UCSD-AML1 (cell line): ENCODE results near the gene HDAC4.

Source experiments
- DNase-seq: peaks from one replicate; lab custom pipeline; 2025; ENCODE audit not compliant: unreplicated experiment; lab: John Stamatoyannopoulos, UW

Gene HDAC4

DNA sequence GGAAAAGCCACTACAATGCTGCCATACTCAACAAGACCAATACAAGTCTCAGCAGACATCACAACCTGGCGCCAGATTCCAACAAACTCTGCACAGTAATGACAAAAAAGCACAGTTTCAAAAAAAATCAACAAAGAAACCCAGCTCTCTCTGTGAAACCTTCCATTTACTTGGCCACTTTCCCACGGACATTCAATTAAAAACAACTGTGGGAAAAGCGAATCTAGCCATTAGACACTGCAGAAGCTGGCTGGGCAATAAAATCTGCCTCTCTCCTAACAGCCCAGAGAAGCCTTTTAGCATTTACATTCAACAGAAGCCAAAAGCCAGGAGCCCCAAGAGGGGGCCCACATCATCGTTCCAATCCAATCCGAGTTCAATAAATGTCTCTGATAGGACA, 128.9 kb downstream of the HDAC4 start:
- DNase-seq, result no peak

DNA sequence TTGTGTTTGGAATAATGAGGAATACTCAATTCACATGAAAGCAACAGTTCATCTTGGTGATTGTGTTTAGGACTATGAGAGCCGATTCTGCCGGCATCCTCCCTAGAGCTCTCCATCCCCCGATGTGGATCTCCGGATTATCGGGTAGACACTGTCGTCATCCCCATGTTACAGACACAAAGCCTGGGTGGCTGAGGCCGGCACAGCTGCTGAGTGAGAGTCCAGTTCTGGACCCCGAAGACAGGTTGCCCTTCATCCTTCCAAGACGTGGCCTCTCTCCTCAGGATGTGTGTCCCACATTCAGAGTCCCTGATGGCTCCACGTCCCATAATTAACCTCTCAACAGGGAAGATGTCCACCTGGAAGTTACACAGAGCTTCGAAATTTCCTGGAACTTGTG, 129.3 kb downstream of the HDAC4 start:
- no peak for DNase-seq

DNA sequence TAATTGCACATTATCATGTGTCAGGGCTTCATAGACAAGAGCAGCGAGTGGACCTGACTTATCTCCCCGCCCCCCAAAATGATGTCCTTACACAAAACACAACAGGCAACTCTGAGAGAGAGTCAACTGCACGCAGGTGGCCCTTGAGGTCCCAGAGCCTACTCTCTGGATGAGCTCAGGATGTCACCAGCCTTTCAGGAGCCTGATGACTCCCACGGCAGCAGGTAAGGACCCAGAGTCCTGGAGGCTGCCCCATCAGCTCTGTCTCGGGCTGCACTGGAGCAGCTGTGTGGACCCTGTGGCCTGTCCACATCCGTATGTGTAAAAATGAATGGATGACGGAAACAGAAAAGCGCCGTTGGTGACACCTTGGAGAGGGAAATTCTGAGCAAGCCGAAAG, 130.9 kb downstream of the HDAC4 start:
- DNase-seq, result no peak

DNA sequence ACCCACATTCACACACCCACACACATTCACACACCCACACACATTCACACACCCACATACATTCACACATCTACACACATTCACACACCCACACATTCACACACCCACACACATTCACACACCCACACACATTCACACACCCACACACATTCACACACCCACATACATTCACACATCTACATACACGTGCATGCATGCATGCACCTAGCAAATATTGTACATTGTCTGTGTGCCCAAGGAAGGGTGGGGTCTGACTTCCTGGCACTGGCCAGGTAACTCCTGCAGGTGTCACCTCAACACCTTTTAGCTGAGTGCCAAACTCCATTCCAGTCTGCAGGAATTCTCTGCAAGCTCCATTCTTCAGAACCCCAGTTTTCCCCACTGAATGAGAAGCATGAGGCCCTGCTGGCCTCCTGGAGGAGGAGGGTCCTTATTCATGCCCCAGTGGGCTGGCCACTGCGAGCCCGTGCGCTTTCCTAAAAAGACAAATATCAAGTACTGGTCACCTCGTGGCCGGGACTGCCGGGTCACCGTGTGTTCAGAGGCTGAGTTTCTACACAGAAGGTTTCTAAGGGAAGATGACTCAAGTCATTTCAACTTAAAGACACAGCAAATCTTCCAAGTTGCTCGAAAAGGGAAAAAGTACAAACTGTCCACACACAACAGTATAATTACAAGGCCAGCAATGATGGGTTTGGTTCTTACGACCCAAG, 131.5 kb downstream of the HDAC4 start:
- no peak for DNase-seq

DNA sequence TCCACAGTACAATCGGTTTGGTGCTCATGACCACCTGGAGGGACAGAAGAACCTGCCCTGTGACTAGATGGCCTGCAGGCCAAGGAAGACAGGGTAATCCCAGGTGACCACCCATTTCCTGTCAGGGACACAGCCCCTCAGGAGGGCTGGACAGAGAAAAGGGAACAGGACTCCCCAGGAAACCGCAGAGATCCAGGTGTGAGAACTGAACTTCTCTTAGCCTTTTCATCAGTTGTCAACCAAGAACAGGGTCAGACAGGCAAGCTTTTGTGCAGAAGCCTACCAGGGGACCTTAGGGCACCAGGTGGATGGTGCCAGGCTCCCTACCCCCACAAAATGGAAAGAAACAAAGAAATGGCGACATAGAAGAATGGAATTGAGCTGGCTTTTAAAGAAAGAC, 132.3 kb downstream of the HDAC4 start:
- DNase-seq, result no peak

DNA sequence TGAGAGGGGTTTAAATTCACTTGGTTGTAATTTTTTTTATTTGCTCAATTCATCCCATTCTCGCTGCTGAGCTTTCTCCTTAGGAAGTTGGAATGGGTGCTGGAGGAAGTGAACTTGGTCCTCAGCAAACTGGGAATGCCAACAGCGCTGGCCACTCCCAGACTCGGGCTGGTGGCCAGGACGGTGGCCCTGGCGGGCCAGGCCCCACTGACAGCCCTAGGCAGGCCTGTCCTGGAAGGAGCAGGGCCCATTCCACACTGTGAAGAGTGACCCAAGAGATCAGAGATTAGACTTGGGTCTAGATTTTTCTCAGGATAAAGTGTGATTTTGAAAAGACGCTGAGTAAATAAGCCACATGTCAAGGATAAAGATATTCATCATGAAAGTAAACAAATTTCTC, 132.7 kb downstream of the HDAC4 start:
- no peak for DNase-seq

DNA sequence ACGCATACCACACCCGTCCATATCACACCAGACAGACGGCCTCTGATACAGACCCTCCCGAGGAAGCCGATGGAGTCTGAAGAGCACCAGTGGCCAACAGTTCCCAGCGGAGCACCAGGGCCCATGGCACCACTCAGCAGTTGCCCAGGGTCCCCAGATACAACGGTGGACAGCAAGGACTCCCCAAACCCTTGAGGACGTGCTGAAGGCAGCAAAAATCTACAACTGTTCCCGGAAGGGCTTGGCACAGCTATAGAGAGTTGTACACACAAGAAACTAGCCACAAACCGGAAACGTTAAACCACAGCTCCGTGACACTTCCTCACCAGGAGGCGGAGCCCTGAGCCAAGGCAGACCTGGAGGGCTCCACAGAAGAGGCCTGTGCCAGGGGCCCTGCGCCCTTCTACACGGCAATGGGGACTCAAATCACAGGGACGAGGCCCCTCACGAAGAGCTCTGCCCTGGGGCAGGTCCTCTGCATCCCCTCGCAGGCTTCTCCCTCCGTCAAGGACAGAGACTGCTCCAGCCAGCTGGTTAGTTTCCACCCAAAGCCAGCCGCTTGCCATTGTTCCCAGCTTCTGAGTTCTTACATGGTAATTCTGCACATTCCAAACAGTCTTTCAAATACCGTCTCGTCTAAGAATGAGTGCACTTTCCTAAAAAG, 133.4 kb downstream of the HDAC4 start:
- peak; percentile 84 for DNase-seq

DNA sequence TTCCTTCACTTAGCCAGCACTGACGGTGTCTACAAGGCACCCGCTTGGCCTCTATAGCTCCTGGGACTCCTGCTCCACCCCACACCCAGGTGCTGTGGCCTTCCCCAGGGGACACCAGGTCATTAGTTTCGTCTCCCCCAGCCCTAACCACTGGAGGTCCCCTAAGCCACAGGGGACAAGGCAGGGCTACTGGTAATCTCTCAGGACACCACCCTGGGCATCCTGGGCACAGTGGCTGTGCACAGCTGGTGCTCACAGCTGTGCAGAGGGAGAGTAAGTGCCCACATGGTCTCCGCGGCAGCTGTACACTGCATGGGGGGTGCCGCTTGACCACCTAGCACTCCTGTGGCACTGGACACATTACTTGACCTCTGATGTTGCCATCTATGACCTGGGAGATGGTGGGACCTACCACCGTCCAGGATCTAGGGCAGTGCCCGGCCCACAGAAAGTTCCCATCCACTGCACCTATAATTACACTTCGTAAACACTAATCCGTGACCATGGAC, 134.0 kb downstream of the HDAC4 start:
- no peak for DNase-seq

DNA sequence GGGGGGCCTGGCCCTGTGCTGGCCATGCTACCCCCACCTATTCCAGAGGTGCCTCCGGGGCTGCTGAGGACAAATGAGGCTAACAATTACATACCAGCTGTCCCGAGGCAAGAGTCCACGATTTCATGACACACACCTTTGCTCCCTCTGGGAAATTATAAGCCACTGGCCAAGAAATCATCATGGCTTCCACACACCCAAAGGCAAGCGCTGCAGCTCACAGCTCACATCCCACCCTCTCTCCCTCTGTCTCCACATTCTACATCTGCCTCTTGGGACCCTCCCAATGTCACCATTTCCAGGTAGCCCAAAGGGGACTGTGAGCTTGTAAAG, 134.4 kb downstream of the HDAC4 start:
- no peak for DNase-seq

DNA sequence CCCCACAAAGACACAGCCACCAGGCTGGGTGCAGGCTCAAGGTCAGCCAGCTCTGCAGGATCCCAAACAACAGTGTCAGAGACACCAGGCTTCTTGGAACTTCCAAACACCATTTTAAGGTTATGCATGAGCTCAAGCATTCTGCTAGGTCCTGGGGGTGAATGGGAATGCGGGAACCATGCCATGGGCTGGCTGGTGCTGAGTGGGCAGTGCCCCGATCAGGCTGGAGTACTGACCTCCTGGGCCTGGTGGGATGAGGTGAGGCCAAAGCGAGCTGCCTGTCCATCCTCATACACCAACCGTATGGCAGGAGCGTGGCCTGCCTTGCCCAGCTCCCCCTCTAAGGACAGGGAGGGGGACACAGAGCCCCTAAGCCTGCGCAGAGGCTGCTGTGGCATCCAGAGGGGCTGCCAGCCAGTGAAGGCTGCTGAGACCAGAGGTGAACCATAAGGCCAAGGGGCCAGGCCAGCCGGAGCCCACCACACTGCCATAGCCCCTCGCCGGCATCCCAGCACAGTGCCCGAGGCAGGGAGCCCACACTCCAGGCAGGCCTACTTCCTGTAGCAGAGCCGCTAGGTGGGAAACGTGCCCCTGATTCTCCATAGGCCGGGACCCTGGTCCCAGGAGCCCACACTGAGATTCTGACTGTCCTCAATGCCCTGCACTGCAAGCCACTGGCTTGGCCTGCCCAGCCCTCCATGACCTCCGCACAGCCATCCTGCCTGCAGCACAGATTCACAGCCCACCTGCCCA, 135.0 kb downstream of the HDAC4 start:
- DNase-seq, result no peak

DNA sequence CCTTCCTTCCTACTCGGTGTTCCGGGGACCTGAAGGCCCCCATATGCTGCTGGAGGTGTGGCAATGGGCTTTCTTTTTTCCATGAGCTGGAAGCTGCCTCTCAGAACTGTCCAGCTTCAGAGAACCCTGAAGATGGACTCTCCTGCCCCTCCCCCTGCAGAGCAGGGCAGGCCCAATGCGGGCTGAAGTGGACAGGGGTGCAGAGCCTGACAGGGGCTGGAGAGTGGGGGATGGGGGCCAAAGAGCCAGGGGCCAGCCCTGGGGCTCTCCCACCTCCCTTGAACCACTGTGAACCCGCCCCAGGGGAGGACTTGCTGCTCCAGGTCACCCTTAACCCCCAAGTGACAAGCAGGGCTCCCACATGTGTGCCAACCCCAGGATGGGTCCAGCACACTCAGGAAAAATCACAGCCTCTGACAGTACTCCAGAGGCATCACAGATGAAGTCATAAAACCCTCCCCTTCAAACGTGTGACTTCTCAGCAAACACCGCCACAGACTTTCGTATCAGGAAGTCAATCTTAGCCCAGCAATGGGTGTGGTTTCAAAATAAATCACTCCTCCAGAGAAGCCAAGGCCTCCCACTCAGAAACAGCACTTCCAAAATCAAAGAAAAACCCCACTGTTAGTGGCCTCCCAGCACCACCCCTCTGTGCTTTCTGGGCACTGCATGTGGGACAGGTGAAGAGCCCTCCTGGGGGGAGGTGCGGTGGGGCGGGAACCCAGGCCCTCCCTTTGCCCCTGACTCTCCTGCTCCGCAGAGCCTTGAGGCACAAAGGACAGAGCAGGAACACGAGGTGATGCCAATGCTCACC, 135.8 kb downstream of the HDAC4 start:
- DNase-seq, result no peak

DNA sequence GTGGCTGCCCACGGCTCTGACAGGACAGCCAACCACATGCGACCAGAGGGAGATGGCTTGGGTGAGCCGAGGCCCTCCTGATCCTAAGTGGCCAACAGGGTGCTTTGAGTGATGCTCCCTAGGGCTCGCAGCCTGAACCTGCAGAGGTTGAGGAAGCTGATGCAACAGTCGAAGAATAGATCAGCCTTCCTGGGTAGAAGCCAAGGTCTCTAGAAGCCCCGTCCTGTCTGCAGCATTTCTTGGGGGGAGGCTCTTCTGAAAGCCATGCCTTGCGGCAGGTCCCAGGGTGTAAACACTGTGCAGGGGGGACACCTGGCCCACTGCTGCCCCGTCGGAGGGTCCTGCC, 136.4 kb downstream of the HDAC4 start:
- no peak for DNase-seq

DNA sequence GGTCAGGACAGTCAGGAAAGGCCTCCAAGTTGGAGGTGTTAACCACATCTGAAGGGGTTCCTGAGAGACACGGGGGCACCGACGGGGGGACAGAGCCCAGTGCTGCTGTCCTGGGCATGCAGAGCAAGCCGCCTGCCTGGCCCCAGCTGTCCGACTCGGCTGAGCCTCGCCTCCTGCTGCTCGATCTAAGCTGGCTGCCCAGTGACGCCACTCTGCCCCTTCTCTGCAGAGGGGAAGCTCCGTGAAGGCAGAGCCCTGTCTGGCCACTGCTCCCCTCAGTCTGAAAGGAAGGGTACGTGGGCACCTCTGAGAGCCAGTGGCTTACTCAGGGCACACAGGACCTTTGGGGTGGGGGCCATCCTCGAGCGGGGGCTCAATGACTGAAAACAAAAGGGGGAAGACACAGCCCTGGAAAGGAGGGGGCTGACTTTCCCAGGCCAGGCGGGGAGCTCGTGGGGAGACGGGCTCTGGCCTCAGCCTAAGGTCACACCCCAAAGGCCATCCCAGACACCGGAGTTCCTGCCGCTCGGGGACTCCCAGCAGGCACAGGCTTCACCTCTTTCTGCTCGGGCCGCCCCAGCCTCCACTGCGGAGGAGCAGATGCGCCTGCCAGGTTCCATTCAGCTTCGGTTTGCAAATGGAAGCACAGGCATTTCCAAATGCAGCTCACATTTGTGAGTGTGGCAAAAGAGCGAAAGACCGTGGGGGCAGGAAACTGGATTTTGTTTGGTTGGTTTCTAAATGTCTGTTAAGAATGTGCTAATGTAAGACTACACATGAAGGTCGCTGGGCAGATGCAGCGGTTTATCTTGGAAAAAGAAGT, 136.9 kb downstream of the HDAC4 start:
- no peak for DNase-seq

DNA sequence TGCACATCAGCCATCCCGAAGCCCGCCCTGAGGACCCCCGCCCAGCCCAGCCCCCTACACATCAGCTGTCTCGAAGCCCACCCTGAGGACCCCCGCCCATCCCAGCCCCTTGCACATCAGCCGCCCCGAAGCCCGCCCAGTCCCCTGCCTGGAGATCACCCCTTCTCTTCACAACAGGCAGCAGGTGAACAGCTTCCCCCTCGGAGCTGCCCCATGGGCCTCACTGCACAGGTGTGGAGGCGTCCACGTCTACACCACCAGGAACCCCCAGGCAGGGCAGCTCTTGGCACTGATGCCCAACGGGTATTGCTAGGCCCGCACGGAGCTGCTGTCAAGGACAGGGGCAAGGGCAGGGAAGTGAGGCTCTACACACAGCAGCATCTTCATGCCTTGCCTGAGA, 137.6 kb downstream of the HDAC4 start:
- DNase-seq, result no peak

DNA sequence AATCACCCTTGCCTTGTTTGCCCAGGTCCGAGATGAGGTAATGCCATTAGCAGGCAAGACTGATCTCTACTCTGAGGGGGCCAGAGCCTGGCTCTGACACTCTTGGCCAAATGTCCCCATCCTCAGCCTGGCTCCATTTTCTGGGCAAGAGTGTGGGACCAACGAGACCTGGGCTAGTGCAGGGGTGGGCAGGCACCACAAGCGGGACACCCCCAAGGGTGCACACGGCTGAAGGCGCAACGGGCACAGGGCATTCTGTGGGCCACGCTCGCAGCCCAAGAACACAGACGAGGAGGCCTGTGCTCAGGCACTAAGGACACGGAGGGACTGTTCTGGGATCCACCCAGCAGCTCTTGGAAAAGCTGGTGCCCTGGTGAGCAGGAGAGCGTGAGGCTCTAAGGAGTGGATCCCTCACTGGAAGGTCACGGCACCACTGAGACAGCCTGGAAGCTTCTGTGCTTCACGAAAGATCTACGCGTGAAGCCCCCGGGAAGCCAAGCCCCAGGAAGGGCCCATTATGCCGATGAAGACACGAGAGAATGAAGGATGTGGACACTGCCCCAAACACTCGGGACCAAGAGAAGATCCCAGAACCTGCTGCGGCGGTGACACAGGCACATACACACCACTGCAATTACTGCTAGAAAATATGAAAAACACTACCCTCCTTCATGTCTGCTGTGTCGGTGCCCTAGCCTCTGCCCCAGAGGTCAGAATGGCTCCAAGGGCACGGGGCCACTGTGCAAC, 138.2 kb downstream of the HDAC4 start:
- no peak for DNase-seq

DNA sequence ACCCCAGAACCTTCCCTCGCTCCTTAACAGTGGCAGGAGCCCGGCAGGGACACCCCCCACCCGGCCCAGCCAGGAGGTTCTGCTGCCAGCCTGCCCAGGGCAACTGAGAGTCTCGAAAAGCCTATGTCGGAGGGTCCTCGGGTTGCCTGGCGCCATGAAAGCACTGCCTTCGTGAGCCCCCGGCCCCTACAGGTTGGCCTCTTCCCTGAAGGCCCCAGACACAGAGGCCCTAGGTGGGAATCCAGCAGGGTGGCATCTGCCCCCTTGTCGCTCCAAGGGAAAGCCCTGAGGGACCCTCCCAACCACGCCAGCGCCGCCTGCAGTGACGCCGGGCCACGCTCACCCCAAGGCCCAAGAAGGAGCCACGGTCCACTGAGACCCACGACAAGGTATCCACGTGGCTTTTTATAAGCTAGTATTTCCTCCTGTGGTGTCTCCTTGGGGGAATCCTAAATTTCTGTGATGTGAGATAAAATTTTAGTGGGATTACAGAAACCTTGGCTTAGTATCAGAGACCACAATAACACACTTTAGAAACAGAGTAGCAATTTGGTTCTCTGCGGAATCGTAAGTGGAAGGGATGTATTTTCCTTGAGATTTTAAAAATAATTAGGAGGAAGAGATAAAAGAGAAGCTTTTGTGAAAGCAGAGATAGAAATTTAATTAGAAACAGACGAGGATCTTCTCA, 138.9 kb downstream of the HDAC4 start:
- no peak for DNase-seq

DNA sequence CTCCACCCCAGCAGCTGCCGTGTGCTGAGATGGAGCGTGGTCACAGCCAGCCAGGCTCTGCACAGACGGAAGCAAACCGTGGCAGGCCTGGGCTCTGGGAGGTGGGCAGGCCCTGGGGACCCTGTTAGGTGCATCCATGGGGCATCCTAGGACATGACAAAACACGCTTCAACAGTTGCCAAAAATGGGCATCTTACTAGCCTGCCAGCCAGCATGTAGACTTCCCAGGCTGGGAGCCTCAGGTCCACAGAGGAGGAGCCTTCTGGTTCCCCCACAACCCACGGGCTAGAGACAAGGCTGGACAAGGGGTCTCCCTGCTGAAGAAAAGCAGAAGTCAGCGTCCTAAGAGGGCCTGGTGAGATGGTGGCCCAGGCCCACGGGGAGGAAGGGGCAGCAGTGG, 139.5 kb downstream of the HDAC4 start:
- no peak for DNase-seq

DNA sequence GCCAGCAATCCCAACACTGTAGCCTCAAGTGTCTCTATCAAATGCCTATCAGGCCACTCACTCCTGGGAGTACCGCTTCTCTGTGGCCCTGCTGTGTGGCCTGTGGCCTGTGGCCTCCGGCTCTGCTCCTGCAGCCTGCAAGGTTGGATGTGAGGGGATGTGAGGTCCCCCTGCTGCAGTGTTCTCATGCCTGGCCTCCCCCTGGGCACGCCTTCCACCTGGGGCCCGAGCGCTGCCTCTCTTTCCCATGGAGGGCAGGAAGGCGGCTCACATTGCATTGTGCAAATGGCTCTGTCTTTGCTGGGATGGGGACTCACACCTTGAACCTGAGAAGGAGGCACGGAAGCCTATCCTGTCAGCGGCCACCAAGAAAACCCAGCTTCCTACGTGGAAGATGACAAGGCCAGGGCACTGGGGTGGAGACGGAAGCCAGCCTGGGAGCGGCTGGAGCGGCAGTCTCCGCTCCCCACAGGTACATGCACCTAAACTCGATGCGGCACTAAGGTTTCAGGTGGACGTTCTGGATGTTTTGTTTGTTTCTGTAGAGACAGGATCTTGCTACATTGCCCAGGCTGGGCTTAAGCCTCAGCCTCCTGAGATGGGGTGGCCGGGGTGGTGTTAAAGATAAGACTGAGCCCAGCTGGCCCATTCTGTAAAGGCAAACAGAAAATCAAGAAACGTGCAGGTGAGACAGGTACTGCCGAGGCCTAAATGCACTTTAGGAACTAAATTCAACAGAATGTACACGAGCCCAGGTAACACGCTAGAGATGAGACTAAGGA, 140.1 kb downstream of the HDAC4 start:
- no peak for DNase-seq
